D721Med (cell line): Measurements from ENCODE around the gene NCS1.

Experiments
- DNase-seq: peaks from one replicate; pipeline ENCODE4 v3.0.0; 2011; ENCODE audit warnings: low spot score; ENCODE audit not compliant: insufficient read length
- FAIRE-seq: peaks from 2 replicates; lab custom pipeline; 2011; peaks lifted over from hg19 to GRCh38; lab: Jason Lieb, UNC
- CTCF ChIP-seq: IDR thresholded peaks from 2 replicates; pipeline ENCODE4 v1.5.1; 2012; ENCODE audit warnings: mild to moderate bottlenecking, control low read depth; ENCODE audit not compliant: insufficient read depth; ENCODE audit errors: missing control alignments

NCS1 gene

DNA sequence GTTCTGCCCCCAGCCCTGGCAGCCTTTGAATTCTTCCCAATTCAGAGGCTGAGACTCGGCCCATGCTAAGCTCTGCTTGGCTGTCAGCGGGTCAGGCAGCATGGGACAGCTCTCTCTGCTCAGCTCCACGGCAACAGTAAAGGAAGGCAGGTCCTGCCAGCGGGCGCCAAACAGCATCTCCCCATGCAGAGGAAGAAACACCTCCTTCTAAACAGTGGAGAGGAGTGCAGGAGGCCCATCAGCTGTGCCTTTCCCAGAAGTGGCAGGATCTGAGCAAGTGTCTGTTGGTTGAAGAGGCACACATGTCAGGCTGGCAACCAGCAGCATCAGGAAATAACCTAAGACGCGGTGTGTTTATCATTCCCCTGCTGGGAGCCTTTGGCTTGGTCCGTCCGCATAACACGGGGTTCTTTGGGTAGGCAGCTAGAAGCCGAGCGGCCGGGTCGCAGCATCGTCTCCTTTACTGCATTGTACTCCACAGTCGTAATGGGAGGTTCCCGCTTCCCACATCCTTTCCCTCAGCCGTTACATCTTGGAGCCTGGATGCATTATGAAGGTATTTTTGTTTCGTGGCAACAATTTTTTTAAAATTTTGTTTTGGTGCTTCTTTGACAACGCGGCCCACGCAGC is 42.7 kb upstream of the NCS1 start:
- FAIRE-seq (no peak), DNase-seq (no peak)
- TF ChIP-seq CTCF = no peak

- TF ChIP-seq CTCF = no peak
- no peak for FAIRE-seq
- DNase-seq = no peak
Observed at GRCh38 chr9:130132746-130133145, 39.5 kb upstream of the NCS1 start.

GRCh38 chr9:130137081-130137640 is 35.0 kb upstream of the NCS1 start:
- DNase-seq = no peak
- TF ChIP-seq CTCF = no peak
- FAIRE-seq = no peak

- FAIRE-seq (no peak), DNase-seq (no peak)
- no peak for TF ChIP-seq CTCF
Observed at GRCh38 chr9:130137641-130138081, 34.5 kb upstream of the NCS1 start.

DNA sequence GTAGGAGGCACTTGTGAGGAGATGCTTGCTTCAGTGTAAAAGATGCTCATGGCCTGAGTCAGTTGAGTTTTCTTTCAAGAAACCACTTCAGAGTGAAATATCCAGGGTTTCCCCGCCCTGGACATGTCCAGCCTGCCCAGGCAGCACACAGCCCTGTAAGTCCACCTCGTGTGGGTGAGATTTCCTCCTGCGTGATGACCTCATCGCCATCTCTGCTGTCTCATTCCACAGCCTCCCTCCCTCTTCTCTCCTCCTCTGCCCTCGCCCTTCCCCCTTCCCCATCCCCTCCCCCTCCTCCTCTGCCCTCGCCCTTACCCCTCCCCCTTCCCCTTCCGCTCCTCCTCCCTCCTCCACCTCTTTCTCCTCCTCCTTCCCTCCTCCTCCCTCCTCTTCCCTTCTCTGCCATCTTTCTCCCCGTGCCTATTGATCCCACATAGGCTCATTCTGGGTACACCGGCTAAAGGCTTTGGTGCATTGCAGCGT is 34.0 kb upstream of the NCS1 start:
- FAIRE-seq (no peak), DNase-seq (no peak)
- TF ChIP-seq CTCF = no peak

- FAIRE-seq (no peak), DNase-seq (no peak)
- TF ChIP-seq CTCF = no peak
Observed at GRCh38 chr9:130138791-130139190, 33.4 kb upstream of the NCS1 start.

GRCh38 chr9:130139251-130139650 is 33.0 kb upstream of the NCS1 start:
- FAIRE-seq (no peak), DNase-seq (no peak)
- no peak for TF ChIP-seq CTCF
